GM12878 (cell line): ENCODE data around the gene JAKMIP1. TPM values are rescaled to one million over a fixed set of nuclear protein-coding genes. Genes with fewer than 3 reads are reported as not detected.
A peak's percentile ranks its signal among the peaks of the same experiment; 100 is the strongest.

Source experiments
- ATAC-seq: fragments of 200-7000 bp; cut with Tn5 transposase; 3 replicates; pipeline ENCODE4 v1.9.1; 2020; ENCODE audit warnings: mild to moderate bottlenecking, moderate library complexity
- BruUV-seq: library from RNA; stranded (reverse); fragments of 400-500 nt; replicated peaks from 2 replicates; lab custom pipeline; 2021; lab: Mats Ljungman, UMichigan
- CTCF ChIA-PET: fragments of 300-600 bp; sonication (Branson Sonifier 250); formaldehyde crosslinking; extraction: SDS; loops from one replicate; lab custom pipeline; 2021; ENCODE audit warnings: inconsistent platforms; lab: Yijun Ruan, JAX
- POLR2A ChIA-PET: fragments of 350-600 bp; formaldehyde crosslinking; extraction: SDS; loops from one replicate; lab custom pipeline; 2021; ENCODE audit warnings: inconsistent platforms; lab: Charles Lee
- RAD21 ChIA-PET: fragments of 300-600 bp; sonication (Branson Sonifier 250); formaldehyde crosslinking; loops from one replicate; lab custom pipeline; 2023; ENCODE audit warnings: antibody characterized with exemption; ENCODE audit not compliant: unreplicated experiment; lab: Charles Lee
- SMC1A ChIA-PET: fragments of 300-600 bp; sonication (Branson Sonifier 250); formaldehyde crosslinking; loops from one replicate; lab custom pipeline; 2023; ENCODE audit not compliant: unreplicated experiment, uncharacterized antibody; lab: Charles Lee
- DNase-seq: peaks from one replicate; pipeline ENCODE4 v3.0.0-alpha.2; 2011; ENCODE audit warnings: low read depth, low spot score
- FAIRE-seq: peaks from 3 replicates; lab custom pipeline; 2011; peaks lifted over from hg19 to GRCh38; lab: Jason Lieb, UNC
- H2AFZ ChIP-seq: 2 replicates; pipeline ENCODE4 v1.6.0; 2011; ENCODE audit warnings: low read depth, low read length, control low read depth; ENCODE audit not compliant: control insufficient read depth
- H3K27ac ChIP-seq: 2 replicates; pipeline ENCODE4 v1.5.1; 2011; ENCODE audit warnings: control low read depth; ENCODE audit not compliant: control insufficient read depth, insufficient read depth
- H3K27me3 ChIP-seq, 2 experiments: replicated peaks in 1 of 2; 2 replicates each; pipeline versions ENCODE4 v1.6.0 to v1.6.1; 2011; ENCODE audit warnings: low read length in 1 of 2; ENCODE audit not compliant: control insufficient read depth in 2 of 2, insufficient read depth in 2 of 2
- H3K36me3 ChIP-seq, 2 experiments: 2 replicates each; pipeline ENCODE4 v1.5.1; 2011; ENCODE audit warnings: low read length in 1 of 2; ENCODE audit not compliant: control insufficient read depth in 2 of 2, insufficient read depth in 2 of 2
- H3K4me1 ChIP-seq: 2 replicates; pipeline ENCODE4 v1.6.1; 2011; ENCODE audit warnings: mild to moderate bottlenecking, low read length, moderate library complexity, mixed read lengths; ENCODE audit not compliant: control insufficient read depth, insufficient read depth
- H3K4me2 ChIP-seq: 2 replicates; pipeline ENCODE4 v1.6.0; 2011; ENCODE audit warnings: control low read depth; ENCODE audit not compliant: control insufficient read depth, insufficient read depth
- H3K4me3 ChIP-seq: fragments of 200-600 bp; sonication (generic); 2 replicates; pipeline ENCODE4 v1.5.1; 2016
- H3K79me2 ChIP-seq: 2 replicates; pipeline ENCODE4 v1.6.0; 2011; ENCODE audit warnings: low read length; ENCODE audit not compliant: control insufficient read depth, insufficient read depth
- H3K9ac ChIP-seq: 2 replicates; pipeline ENCODE4 v1.8.0; 2011; ENCODE audit warnings: low read length, control low read depth, mixed read lengths; ENCODE audit not compliant: control insufficient read depth, insufficient read depth
- H3K9me3 ChIP-seq: replicated peaks from 3 replicates; pipeline ENCODE4 v1.5.1; 2011; ENCODE audit warnings: mild to moderate bottlenecking, low read length; ENCODE audit not compliant: control insufficient read depth, insufficient read depth
- H4K20me1 ChIP-seq: 2 replicates; pipeline ENCODE4 v1.6.0; 2011; ENCODE audit not compliant: control insufficient read depth, insufficient read depth
- BMI1 ChIP-seq: fragments of 450-650 bp; IDR thresholded peaks from 2 replicates; pipeline ENCODE4 v1.6.1; 2016; ENCODE audit warnings: mild to moderate bottlenecking, moderate library complexity, borderline replicate concordance
- CHD1 ChIP-seq: IDR thresholded peaks from 2 replicates; pipeline ENCODE4 v1.6.1; 2012; ENCODE audit warnings: low read depth, low read length, improper control_type of control experiment
- ETV6 ChIP-seq, 2 experiments: fragments of 450-650 bp in 1 of 2; IDR thresholded peaks in 1 of 2; conservative IDR thresholded peaks in 1 of 2; 2 replicates each; pipeline ENCODE4 v1.6.1; 2014; ENCODE audit warnings: antibody characterized with exemption in 1 of 2, borderline replicate concordance in 1 of 2, low read depth in 1 of 2, mild to moderate bottlenecking in 1 of 2, moderate library complexity in 1 of 2
- HSF1 ChIP-seq: fragments of 150-350 bp; IDR thresholded peaks from 2 replicates; pipeline ENCODE4 v1.6.1; 2014; ENCODE audit warnings: mild to moderate bottlenecking, low read depth, low read length
- JUND ChIP-seq: IDR thresholded peaks from 2 replicates; pipeline ENCODE4 v1.6.1; 2012; ENCODE audit warnings: low read depth, mild to moderate bottlenecking, low read length, improper control_type of control experiment, moderate library complexity
- MTA3 ChIP-seq: IDR thresholded peaks from 2 replicates; pipeline ENCODE4 v1.6.1; 2012; ENCODE audit warnings: low read length, inconsistent platforms, borderline replicate concordance
- MYB ChIP-seq: fragments of 150-350 bp; IDR thresholded peaks from 2 replicates; pipeline ENCODE4 v1.6.1; 2014; ENCODE audit warnings: mild to moderate bottlenecking, low read depth, low read length, borderline replicate concordance
- NBN ChIP-seq: fragments of 450-650 bp; IDR thresholded peaks from 2 replicates; pipeline ENCODE4 v1.6.1; 2016
- PAX8 ChIP-seq: fragments of 450-650 bp; IDR thresholded peaks from 2 replicates; pipeline ENCODE4 v1.6.1; 2017; ENCODE audit warnings: mild to moderate bottlenecking, moderate library complexity
- RAD21 ChIP-seq: IDR thresholded peaks from 2 replicates; pipeline ENCODE4 v1.6.1; 2011; ENCODE audit warnings: mild to moderate bottlenecking, low read depth, low read length, moderate library complexity; ENCODE audit not compliant: insufficient read depth
- RCOR1 ChIP-seq: conservative IDR thresholded peaks from 2 replicates; pipeline ENCODE4 v1.6.1; 2012; ENCODE audit warnings: low read depth, low read length, improper control_type of control experiment
- RELA ChIP-seq: fragments of 450-650 bp; IDR thresholded peaks from 2 replicates; pipeline ENCODE4 v1.8.0; 2014; ENCODE audit warnings: borderline replicate concordance; ENCODE audit not compliant: partially characterized antibody
- RFX5 ChIP-seq: IDR thresholded peaks from 2 replicates; pipeline ENCODE4 v1.6.1; 2011; ENCODE audit warnings: low read depth, low read length, improper control_type of control experiment
- RUNX3 ChIP-seq: IDR thresholded peaks from 2 replicates; pipeline ENCODE4 v1.6.1; 2012; ENCODE audit warnings: low read length, inconsistent platforms
- SMAD1 ChIP-seq: fragments of 450-650 bp; IDR thresholded peaks from 2 replicates; pipeline ENCODE4 v1.6.1; 2018; ENCODE audit warnings: mild to moderate bottlenecking, low read depth; ENCODE audit not compliant: partially characterized antibody
- SMAD5 ChIP-seq: IDR thresholded peaks from 2 replicates; pipeline ENCODE4 v1.6.1; 2016; ENCODE audit warnings: antibody characterized with exemption, low read depth
- TCF12 ChIP-seq: IDR thresholded peaks from 2 replicates; pipeline ENCODE4 v1.6.1; 2011; ENCODE audit warnings: low read depth, mild to moderate bottlenecking, low read length
- TCF7 ChIP-seq: IDR thresholded peaks from 2 replicates; pipeline ENCODE4 v1.6.1; 2014; ENCODE audit warnings: antibody characterized with exemption, borderline replicate concordance
- ZBED1 ChIP-seq: IDR thresholded peaks from 2 replicates; pipeline ENCODE4 v1.6.1; 2016; ENCODE audit warnings: borderline replicate concordance
- WGBS: methylation state at CpG from one replicate; pipeline ENCODE4 v1.1.6; 2016; ENCODE audit warnings: low lambda C conversion rate; ENCODE audit not compliant: insufficient replicate concordance, insufficient coverage; ENCODE audit errors: missing lambda C conversion rate; 5-methylcytosine and 5-hydroxymethylcytosine counted together
- in situ Hi-C: fragments of 300-500 bp; cut with MboI; formaldehyde crosslinking; loops from 9 replicates; pipeline ENCODE4 v1.14.3; 2018; ENCODE audit warnings: mixed read lengths
- intact Hi-C: fragments of 100-400 bp; cut with micrococcal nuclease; formaldehyde crosslinking; loops from one replicate; pipeline ENCODE4 v1.14.2; 2022; ENCODE audit not compliant: unreplicated experiment
- polyA plus RNA-seq, 11 experiments: library from polyadenylated mRNA; depleted of rRNA in 4 of 11; unstranded in 6 of 11; stranded (reverse) in 5 of 11; fragments of >200 nt; fragmentation: Nextera tagmentation in 4 of 11; fragmentation: Illumina TruSeq in 1 of 11; extraction: Ambion mirVana in 4 of 11; extraction: Trizol in 1 of 11; gene quantifications; 1 replicate in 1 of 11; 2 replicates in 10 of 11; pipeline versions ENCODE4 v1.2.1 to v1.2.3, GENCODE V29; 2011 to 2016; ENCODE audit warnings: inconsistent platforms in 2 of 11, missing spikeins in 2 of 11, low read depth in 1 of 11
- total RNA-seq, 4 experiments: library from RNA; depleted of rRNA in 3 of 4; stranded (reverse); fragments of >200 nt in 3 of 4; fragmentation: Illumina TruSeq in 1 of 4; extraction: Trizol in 1 of 4; gene quantifications; 2 replicates each; pipeline versions ENCODE4 v1.2.1 to v1.2.3, GENCODE V29; 2013 to 2021
- TF ChIP-seq, protein P1 (sequence below): fragments of 450-650 bp; IDR thresholded peaks from 2 replicates; pipeline ENCODE4 v1.6.1; 2017; ENCODE audit warnings: low read depth, mild to moderate bottlenecking, moderate library complexity
- TF ChIP-seq, protein P2 (sequence below): IDR thresholded peaks from 2 replicates; pipeline ENCODE4 v1.6.1; 2012; ENCODE audit warnings: low read depth, low read length, improper control_type of control experiment

JAKMIP1 gene
- total and polyA plus RNA-seq, 10 of the 15 experiments (the other 5 are each of a cell fraction or from before 2014, with no cell fraction given): 0.52 to 16.7 (median 12.3) TPM

DNA sequence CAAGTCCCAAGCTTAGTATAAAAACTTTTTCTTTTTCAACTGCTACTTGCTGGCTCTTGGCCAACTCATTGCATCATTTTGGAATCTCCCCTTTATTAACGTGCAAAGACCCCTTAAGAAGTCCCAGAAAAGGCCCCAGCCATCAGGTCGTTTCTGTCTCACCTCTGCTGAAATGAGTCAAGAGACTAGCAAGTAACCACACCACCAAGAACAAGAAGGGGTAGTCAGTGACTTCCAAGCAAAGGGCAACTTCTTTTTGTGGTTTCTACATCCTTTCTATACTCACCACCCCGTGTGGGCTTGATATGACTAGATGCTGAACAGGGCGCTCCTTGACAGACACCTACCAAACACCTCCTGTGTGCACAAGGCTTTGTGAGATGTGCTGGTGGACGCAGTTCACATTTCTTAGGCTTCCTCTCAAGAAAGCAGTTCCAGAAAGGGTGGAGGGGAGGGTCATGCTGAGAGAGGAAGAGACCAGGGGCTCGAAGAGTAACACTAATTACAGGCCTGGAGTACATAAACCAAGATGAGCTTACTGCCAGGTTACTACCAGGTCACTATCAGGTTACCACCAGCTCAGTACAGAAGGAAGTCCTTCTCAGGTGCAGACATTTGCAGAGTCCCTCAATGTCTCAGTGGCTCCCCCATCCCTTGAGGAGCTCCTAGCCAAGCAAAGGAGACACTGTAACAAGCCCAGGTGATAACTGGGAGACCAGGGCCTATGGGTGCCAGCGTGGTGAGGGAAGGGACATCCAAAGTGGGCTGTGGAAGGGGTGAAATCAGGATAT, 19.3 kb downstream of the JAKMIP1 start:
- intact Hi-C loops (loop anchor here (1.0 to 10.0 kb wide), 5 partner anchors 18 to 466 kb away; partner anchors contain the start of gene EVC), in situ Hi-C loops (no loop called here)
- Histone ChIP-seq H3K79me2 (peaks cover 11% of the 10 kb centered on the region; the same call in 1 of the 2 replicates), H3K4me3 (no peak overlapping the region), H3K27me3 (no peaks in the 10 kb centered on the region), H3K36me3 (peaks cover 0 to 2% of the 10 kb centered on the region in 2 experiments; a peak in 2 of 4 replicates), H3K4me1 (peaks cover 67% of the 10 kb centered on the region), H4K20me1 (no peaks in the 10 kb centered on the region), H3K9ac (peak overlapping the region; percentile 68), H3K9me3 (peaks cover 6% of the 10 kb centered on the region; the same call in 2 of the 3 replicates), H3K27ac (peak overlapping the region; percentile 94), H2AFZ (no peak overlapping the region), H3K4me2 (peak overlapping the region; percentile 75)
- POLR2A ChIA-PET: interaction anchor here (0.7 to 5.1 kb wide), 13 partner anchors 10 to 467 kb away, joined by 3 to 84 read pairs (median 3); partner anchors contain the start of gene JAKMIP1
- CTCF ChIA-PET: interaction anchor here (0.5 to 3.9 kb wide), 16 partner anchors 9 to 327 kb away, joined by 3 to 30 read pairs (median 4); no protein-coding TSS in a partner anchor
- RAD21 ChIA-PET: interaction anchor here (0.7 to 6.8 kb wide), 18 partner anchors 10 to 149 kb away, joined by 3 to 120 read pairs (median 5); partner anchors contain the start of genes JAKMIP1 and WFS1
- DNase-seq (peak; percentile 98), ATAC-seq (peak; percentile 88), FAIRE-seq (peak; percentile 86)
- SMC1A ChIA-PET: interaction anchor here (0.7 to 11.4 kb wide), 13 partner anchors 9 to 139 kb away, joined by 3 to 161 read pairs (median 8); partner anchors contain the start of gene JAKMIP1
- TSS peak; percentile 68 for BruUV-seq
- whole genome bisulfite sequencing: 0% methylated on average over 7 of the region's 7 CpGs
- TF ChIP-seq NBN: peak; percentile 98
- TF ChIP-seq RCOR1: peak; percentile 89; the same call in 1 of the 2 replicates
- TF ChIP-seq SMAD5: 0 out of 2 replicates have a peak, but pooled peaks have one; percentile 52
- no peak for TF ChIP-seq PAX8
- TF ChIP-seq MYB: peak; percentile 93
- TF ChIP-seq ZBED1: peak; percentile 98
- TF ChIP-seq RELA: peak; percentile 100
- TF ChIP-seq TCF12: peak; percentile 97
- peak; percentile 100 for TF ChIP-seq RUNX3
- TF ChIP-seq, protein P1, sequence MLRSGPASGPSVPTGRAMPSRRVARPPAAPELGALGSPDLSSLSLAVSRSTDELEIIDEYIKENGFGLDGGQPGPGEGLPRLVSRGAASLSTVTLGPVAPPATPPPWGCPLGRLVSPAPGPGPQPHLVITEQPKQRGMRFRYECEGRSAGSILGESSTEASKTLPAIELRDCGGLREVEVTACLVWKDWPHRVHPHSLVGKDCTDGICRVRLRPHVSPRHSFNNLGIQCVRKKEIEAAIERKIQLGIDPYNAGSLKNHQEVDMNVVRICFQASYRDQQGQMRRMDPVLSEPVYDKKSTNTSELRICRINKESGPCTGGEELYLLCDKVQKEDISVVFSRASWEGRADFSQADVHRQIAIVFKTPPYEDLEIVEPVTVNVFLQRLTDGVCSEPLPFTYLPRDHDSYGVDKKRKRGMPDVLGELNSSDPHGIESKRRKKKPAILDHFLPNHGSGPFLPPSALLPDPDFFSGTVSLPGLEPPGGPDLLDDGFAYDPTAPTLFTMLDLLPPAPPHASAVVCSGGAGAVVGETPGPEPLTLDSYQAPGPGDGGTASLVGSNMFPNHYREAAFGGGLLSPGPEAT: peak; percentile 99
- TF ChIP-seq RAD21: peak; percentile 18; the same call in 1 of the 2 replicates
- TF ChIP-seq TCF7: peak; percentile 97
- TF ChIP-seq JUND: peak; percentile 96
- TF ChIP-seq BMI1: peak; percentile 89
- TF ChIP-seq HSF1: no peak
- TF ChIP-seq, protein P2, sequence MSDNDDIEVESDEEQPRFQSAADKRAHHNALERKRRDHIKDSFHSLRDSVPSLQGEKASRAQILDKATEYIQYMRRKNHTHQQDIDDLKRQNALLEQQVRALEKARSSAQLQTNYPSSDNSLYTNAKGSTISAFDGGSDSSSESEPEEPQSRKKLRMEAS: 0 out of 2 replicates have a peak, but pooled peaks have one; percentile 22
- peak; percentile 99 for TF ChIP-seq MTA3
- peak in 1 of 2 experiments; percentile 95; a peak in 2 of 4 replicates for TF ChIP-seq ETV6 (conservative IDR thresholded peaks at IDR 0.05 in 1 of 2, IDR thresholded peaks at IDR 0.05 in 1 of 2; ENCODE audit: borderline replicate concordance in 1 of 2, low read depth in 1 of 2)
- TF ChIP-seq SMAD1: peak; percentile 100
- no peak; the same call in 1 of the 2 replicates for TF ChIP-seq CHD1
- no peak for TF ChIP-seq RFX5
